Measurements from ENCODE around the gene UBR2.

DNA sequence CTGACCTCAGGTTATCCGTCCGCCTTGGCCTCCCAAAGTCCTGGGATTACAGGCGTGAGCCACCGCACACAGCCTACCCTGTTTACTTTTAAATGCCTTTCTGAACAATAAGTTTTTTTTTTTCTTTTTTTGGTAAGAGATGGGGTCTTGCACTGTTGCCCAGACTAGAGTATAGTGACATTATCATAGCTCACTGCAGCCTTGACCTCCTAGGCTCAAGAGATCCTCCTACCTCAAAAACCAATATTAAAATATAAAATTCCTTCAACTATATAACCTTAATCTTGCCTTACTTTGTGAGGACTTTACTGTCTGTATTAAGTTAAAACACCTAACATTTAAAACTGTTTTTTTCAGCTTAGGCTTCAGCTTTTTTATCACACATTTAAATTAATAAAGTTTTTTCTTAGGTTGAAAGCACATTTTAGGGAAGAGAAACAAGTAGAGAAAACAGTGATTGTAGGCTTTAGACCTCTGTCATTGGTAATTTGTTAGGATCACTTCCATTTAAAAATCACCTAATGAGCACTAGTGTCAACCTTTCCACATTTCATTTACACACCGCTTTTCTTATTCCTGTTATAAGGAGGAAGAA, 2.9 kb downstream of the UBR2 start:
- TF ChIP-seq, protein P1, sequence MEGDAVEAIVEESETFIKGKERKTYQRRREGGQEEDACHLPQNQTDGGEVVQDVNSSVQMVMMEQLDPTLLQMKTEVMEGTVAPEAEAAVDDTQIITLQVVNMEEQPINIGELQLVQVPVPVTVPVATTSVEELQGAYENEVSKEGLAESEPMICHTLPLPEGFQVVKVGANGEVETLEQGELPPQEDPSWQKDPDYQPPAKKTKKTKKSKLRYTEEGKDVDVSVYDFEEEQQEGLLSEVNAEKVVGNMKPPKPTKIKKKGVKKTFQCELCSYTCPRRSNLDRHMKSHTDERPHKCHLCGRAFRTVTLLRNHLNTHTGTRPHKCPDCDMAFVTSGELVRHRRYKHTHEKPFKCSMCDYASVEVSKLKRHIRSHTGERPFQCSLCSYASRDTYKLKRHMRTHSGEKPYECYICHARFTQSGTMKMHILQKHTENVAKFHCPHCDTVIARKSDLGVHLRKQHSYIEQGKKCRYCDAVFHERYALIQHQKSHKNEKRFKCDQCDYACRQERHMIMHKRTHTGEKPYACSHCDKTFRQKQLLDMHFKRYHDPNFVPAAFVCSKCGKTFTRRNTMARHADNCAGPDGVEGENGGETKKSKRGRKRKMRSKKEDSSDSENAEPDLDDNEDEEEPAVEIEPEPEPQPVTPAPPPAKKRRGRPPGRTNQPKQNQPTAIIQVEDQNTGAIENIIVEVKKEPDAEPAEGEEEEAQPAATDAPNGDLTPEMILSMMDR (IDR thresholded peaks at IDR 0.05; ENCODE audit: low read depth, low read length): no peak
- TF ChIP-seq EZH2phosphoT487 (IDR thresholded peaks at IDR 0.05; ENCODE audit: low read depth): no peak

Measured in OCI-LY3 (cell line).